ENCODE measurements around the gene RELN. TPM values are rescaled to one million over a fixed set of nuclear protein-coding genes. Genes with fewer than 3 reads are reported as not detected.

RELN gene
- total and polyA plus RNA-seq, 2 donors (not counting 1 experiment from before 2014, with no cell fraction given): not detected

DNA sequence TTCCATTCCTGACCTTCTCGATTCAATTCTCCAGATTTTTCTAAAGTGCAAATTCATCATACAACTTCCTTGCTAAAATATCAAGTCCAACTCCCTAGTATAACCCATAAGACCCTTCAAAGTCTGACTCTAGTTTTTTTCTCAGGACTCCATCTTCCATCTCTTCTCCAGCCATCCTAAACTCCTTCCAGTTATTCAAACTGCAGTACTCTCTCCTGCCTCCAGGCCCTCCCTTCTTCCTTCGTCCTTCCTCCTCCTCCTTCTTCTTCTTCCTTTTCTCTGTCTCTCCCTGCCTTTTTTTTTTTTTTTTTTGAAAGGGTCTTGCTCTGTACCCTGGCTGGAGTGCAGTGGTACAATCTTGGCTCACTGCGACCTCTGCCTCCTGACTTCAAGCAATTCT, 111.9 kb downstream of the RELN start:
- ChIA-PET CTCF (no interaction called here), POLR2A (no interaction called here)
- no peak overlapping the region for H3K27ac Mint-ChIP-seq

DNA sequence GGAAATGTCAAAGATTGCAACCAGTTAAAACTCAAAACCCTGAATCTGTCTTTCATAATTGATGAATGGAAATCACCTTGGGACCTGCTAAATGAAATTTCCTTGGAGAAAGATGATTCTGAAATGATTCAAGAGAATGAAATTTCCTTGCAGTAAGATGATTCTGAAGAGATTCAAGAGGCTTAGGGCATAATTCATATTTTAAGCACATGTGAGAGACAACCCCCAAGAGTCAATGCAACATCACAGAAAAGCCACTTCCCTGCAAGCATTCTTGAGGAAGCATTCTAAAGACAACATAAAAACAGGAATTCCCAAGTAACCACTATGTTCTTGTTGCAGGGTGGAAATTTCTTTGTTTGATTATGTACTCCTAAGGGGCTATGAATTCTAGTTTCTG, 113.7 kb downstream of the RELN start:
- Histone ChIP-seq H3K4me3 (ENCODE audit: control extremely low read depth in 1 of 5, extremely low read depth in 1 of 5, insufficient read depth in 1 of 5, low read depth in 2 of 5, low read length in 4 of 5) (no peak overlapping the region), H3K4me1 (ENCODE audit: control insufficient read depth in 2 of 2, insufficient read depth in 2 of 2, low read length in 2 of 2) (no peaks in the 10 kb centered on the region), H3K9me3 (ENCODE audit: control extremely low read depth in 1 of 3, control insufficient read depth in 2 of 3, insufficient read depth in 1 of 3, low read length in 2 of 3) (no peaks in the 10 kb centered on the region), H3K79me2 (ENCODE audit: control insufficient read depth, insufficient read depth, low read length) (no peaks in the 10 kb centered on the region), H2AFZ (ENCODE audit: insufficient read depth, low read depth, low read length, poor library complexity, severe bottlenecking) (no peak overlapping the region), H3K4me2 (replicated peaks; ENCODE audit: low read depth, low read length, poor library complexity, severe bottlenecking) (no peak overlapping the region), H3K27me3 (replicated peaks in 1 of 4; ENCODE audit: control extremely low read depth in 1 of 4, control insufficient read depth in 3 of 4, insufficient read depth in 4 of 4, low read length in 3 of 4) (no peaks in the 10 kb centered on the region), H3K36me3 (replicated peaks in 1 of 2; ENCODE audit: control extremely low read depth in 1 of 2, control insufficient read depth in 1 of 2, extremely low read depth in 1 of 2, insufficient read depth in 2 of 2, low read length in 1 of 2) (no peaks in the 10 kb centered on the region), H3K27ac (ENCODE audit: low read length in 2 of 2) (no peak overlapping the region), H4K20me1 (ENCODE audit: control insufficient read depth, insufficient read depth, low read length, poor library complexity, severe bottlenecking) (no peaks in the 10 kb centered on the region), H3K9ac (ENCODE audit: low read length) (no peak overlapping the region)
- no peaks in the 10 kb centered on the region for H3K27me3 Mint-ChIP-seq
- POLR2A ChIA-PET: no interaction called here
- no peak for DNase-seq
- no peaks in the 10 kb centered on the region for H3K9me3 Mint-ChIP-seq (ENCODE audit: insufficient read depth)
- ATAC-seq (ENCODE audit: low read depth): no peak
- TF ChIP-seq, protein P1, sequence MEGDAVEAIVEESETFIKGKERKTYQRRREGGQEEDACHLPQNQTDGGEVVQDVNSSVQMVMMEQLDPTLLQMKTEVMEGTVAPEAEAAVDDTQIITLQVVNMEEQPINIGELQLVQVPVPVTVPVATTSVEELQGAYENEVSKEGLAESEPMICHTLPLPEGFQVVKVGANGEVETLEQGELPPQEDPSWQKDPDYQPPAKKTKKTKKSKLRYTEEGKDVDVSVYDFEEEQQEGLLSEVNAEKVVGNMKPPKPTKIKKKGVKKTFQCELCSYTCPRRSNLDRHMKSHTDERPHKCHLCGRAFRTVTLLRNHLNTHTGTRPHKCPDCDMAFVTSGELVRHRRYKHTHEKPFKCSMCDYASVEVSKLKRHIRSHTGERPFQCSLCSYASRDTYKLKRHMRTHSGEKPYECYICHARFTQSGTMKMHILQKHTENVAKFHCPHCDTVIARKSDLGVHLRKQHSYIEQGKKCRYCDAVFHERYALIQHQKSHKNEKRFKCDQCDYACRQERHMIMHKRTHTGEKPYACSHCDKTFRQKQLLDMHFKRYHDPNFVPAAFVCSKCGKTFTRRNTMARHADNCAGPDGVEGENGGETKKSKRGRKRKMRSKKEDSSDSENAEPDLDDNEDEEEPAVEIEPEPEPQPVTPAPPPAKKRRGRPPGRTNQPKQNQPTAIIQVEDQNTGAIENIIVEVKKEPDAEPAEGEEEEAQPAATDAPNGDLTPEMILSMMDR (IDR thresholded peaks at IDR 0.05): no peak
- TF ChIP-seq EZH2 (IDR thresholded peaks at IDR 0.05; ENCODE audit: borderline replicate concordance, insufficient read depth, low read depth, low read length, poor library complexity, severe bottlenecking): no peak
- intact Hi-C loops (cut with micrococcal nuclease): no loop called here
- H3K4me1 Mint-ChIP-seq: no peaks in the 10 kb centered on the region
- CTCF ChIA-PET: no interaction called here
- no peak overlapping the region for H3K27ac Mint-ChIP-seq
- H3K4me3 Mint-ChIP-seq: no peak overlapping the region

More for the DNA sequence above, 111.9 kb downstream of the RELN start:
- no peak for ATAC-seq (ENCODE audit: low read depth)
- Mint-ChIP-seq H3K4me1 (no peaks in the 10 kb centered on the region), H3K4me3 (no peak overlapping the region), H3K27me3 (no peaks in the 10 kb centered on the region), H3K9me3 (ENCODE audit: insufficient read depth) (no peaks in the 10 kb centered on the region)
- intact Hi-C loops (cut with micrococcal nuclease): no loop called here
- no peaks in the 10 kb centered on the region for H3K36me3 ChIP-seq (replicated peaks in 1 of 2; ENCODE audit: control extremely low read depth in 1 of 2, control insufficient read depth in 1 of 2, extremely low read depth in 1 of 2, insufficient read depth in 2 of 2, low read length in 1 of 2)
- DNase-seq: no peak
- H3K9ac ChIP-seq (ENCODE audit: low read length): no peak overlapping the region
- no peaks in the 10 kb centered on the region for H3K79me2 ChIP-seq (ENCODE audit: control insufficient read depth, insufficient read depth, low read length)
- TF ChIP-seq EZH2 (IDR thresholded peaks at IDR 0.05; ENCODE audit: borderline replicate concordance, insufficient read depth, low read depth, low read length, poor library complexity, severe bottlenecking): no peak
- TF ChIP-seq, protein P1 (IDR thresholded peaks at IDR 0.05): no peak
- H3K4me2 ChIP-seq (replicated peaks; ENCODE audit: low read depth, low read length, poor library complexity, severe bottlenecking): no peak overlapping the region
- no peaks in the 10 kb centered on the region for H4K20me1 ChIP-seq (ENCODE audit: control insufficient read depth, insufficient read depth, low read length, poor library complexity, severe bottlenecking)
- no peaks in the 10 kb centered on the region for H3K4me1 ChIP-seq (ENCODE audit: control insufficient read depth in 2 of 2, insufficient read depth in 2 of 2, low read length in 2 of 2)
- WGBS (ENCODE audit: insufficient coverage): 93% methylated on average over 1 of the region's 3 CpGs
- no peak overlapping the region for H3K27ac ChIP-seq (ENCODE audit: low read length in 2 of 2)
- no peak overlapping the region for H3K4me3 ChIP-seq (ENCODE audit: control extremely low read depth in 1 of 5, extremely low read depth in 1 of 5, insufficient read depth in 1 of 5, low read depth in 2 of 5, low read length in 4 of 5)
- H3K9me3 ChIP-seq (ENCODE audit: control extremely low read depth in 1 of 3, control insufficient read depth in 2 of 3, insufficient read depth in 1 of 3, low read length in 2 of 3): no peaks in the 10 kb centered on the region
- no peak overlapping the region for H2AFZ ChIP-seq (ENCODE audit: insufficient read depth, low read depth, low read length, poor library complexity, severe bottlenecking)
- no peaks in the 10 kb centered on the region for H3K27me3 ChIP-seq (replicated peaks in 1 of 4; ENCODE audit: control extremely low read depth in 1 of 4, control insufficient read depth in 3 of 4, insufficient read depth in 4 of 4, low read length in 3 of 4)

Data from B cell (primary cell).